ENCODE data around the gene ST8SIA2. TPM values are rescaled to one million over a fixed set of nuclear protein-coding genes. Genes with fewer than 3 reads are reported as not detected.

Gene ST8SIA2
- total RNA-seq, 1 donor from 2014 or later = 13.6 TPM

GRCh38 chr15:92409006-92409405 is 15.3 kb downstream of the ST8SIA2 start:
- no peaks in the 10 kb centered on the region for H3K9me3 Mint-ChIP-seq
- no peak overlapping the region for H3K4me3 Mint-ChIP-seq
- peak; percentile 25 for DNase-seq (ENCODE audit: low spot score)
- Histone ChIP-seq H3K4me1 (peaks cover 35% of the 10 kb centered on the region), H3K9ac (no peak overlapping the region), H3K4me3 (no peak overlapping the region), H3K36me3 (no peaks in the 10 kb centered on the region), H4K20me1 (ENCODE audit: low read depth) (peaks cover 73% of the 10 kb centered on the region), H3K27me3 (peaks cover 42% of the 10 kb centered on the region), H3F3A (ENCODE audit: low read depth) (peaks cover 11% of the 10 kb centered on the region), H3K27ac (no peak overlapping the region), H3K79me2 (ENCODE audit: low read depth) (peaks cover 4% of the 10 kb centered on the region), H3K9me3 (ENCODE audit: low read depth) (no peaks in the 10 kb centered on the region), H3K4me2 (no peak overlapping the region), H2AFZ (replicated peaks) (no peak overlapping the region)
- peaks cover 4% of the 10 kb centered on the region for H3K27me3 Mint-ChIP-seq (ENCODE audit: insufficient read depth, low read depth)
- no peak overlapping the region for H3K27ac Mint-ChIP-seq
- peaks cover 36% of the 10 kb centered on the region for H3K4me1 Mint-ChIP-seq
- H3K36me3 Mint-ChIP-seq = peaks cover 24% of the 10 kb centered on the region
- TF ChIP-seq EZH2phosphoT487 (IDR thresholded peaks at IDR 0.05) (no peak), EZH2 (IDR thresholded peaks at IDR 0.05) (no peak), CTCF (IDR thresholded peaks at IDR 0.05) (no peak)

GRCh38 chr15:92409521-92409920 is 15.8 kb downstream of the ST8SIA2 start:
- Histone ChIP-seq H3K4me1 (peaks cover 40% of the 10 kb centered on the region), H3K4me2 (no peak overlapping the region), H3K36me3 (no peaks in the 10 kb centered on the region), H3K4me3 (no peak overlapping the region), H3K9ac (no peak overlapping the region), H3K27ac (no peak overlapping the region), H3K9me3 (ENCODE audit: low read depth) (no peaks in the 10 kb centered on the region), H4K20me1 (ENCODE audit: low read depth) (peaks cover 77% of the 10 kb centered on the region), H3K79me2 (ENCODE audit: low read depth) (peaks cover 4% of the 10 kb centered on the region), H3F3A (ENCODE audit: low read depth) (peaks cover 14% of the 10 kb centered on the region), H2AFZ (replicated peaks) (no peak overlapping the region), H3K27me3 (peaks cover 47% of the 10 kb centered on the region)
- peaks cover 41% of the 10 kb centered on the region for H3K4me1 Mint-ChIP-seq
- no peak overlapping the region for H3K4me3 Mint-ChIP-seq
- H3K27ac Mint-ChIP-seq = peak overlapping the region; percentile 23
- no peaks in the 10 kb centered on the region for H3K9me3 Mint-ChIP-seq
- peaks cover 6% of the 10 kb centered on the region for H3K27me3 Mint-ChIP-seq (ENCODE audit: insufficient read depth, low read depth)
- no peak for DNase-seq (ENCODE audit: low spot score)
- TF ChIP-seq EZH2phosphoT487 (IDR thresholded peaks at IDR 0.05) (no peak), CTCF (IDR thresholded peaks at IDR 0.05) (no peak), EZH2 (IDR thresholded peaks at IDR 0.05) (no peak)
- peaks cover 28% of the 10 kb centered on the region for H3K36me3 Mint-ChIP-seq

- H3F3A ChIP-seq (ENCODE audit: low read depth) = peaks cover 14% of the 10 kb centered on the region
- no peak overlapping the region for H3K4me3 ChIP-seq
- Mint-ChIP-seq H3K4me3 (no peak overlapping the region), H3K4me1 (peaks cover 43% of the 10 kb centered on the region), H3K9me3 (no peaks in the 10 kb centered on the region), H3K27me3 (ENCODE audit: insufficient read depth, low read depth) (peaks cover 7% of the 10 kb centered on the region), H3K27ac (no peak overlapping the region), H3K36me3 (peaks cover 34% of the 10 kb centered on the region)
- H3K4me2 ChIP-seq = no peak overlapping the region
- peaks cover 84% of the 10 kb centered on the region for H4K20me1 ChIP-seq (ENCODE audit: low read depth)
- peaks cover 4% of the 10 kb centered on the region for H3K79me2 ChIP-seq (ENCODE audit: low read depth)
- peaks cover 57% of the 10 kb centered on the region for H3K27me3 ChIP-seq
- no peak overlapping the region for H2AFZ ChIP-seq (replicated peaks)
- H3K36me3 ChIP-seq = no peaks in the 10 kb centered on the region
- TF ChIP-seq EZH2phosphoT487 (IDR thresholded peaks at IDR 0.05) (no peak), CTCF (IDR thresholded peaks at IDR 0.05) (no peak), EZH2 (IDR thresholded peaks at IDR 0.05) (no peak)
- DNase-seq (ENCODE audit: low spot score) = no peak
- no peak overlapping the region for H3K27ac ChIP-seq
- no peaks in the 10 kb centered on the region for H3K9me3 ChIP-seq (ENCODE audit: low read depth)
- no peak overlapping the region for H3K9ac ChIP-seq
- H3K4me1 ChIP-seq = peaks cover 42% of the 10 kb centered on the region
Measured at GRCh38 chr15:92410537-92410936, 16.9 kb downstream of the ST8SIA2 start.

All from neural progenitor cell (in vitro differentiated cells).